Measurements from ENCODE around the gene RBFOX2.

RBFOX2 gene

GRCh38 chr22:35899736-35900135 lies 128.9 kb downstream of the RBFOX2 start:
- H3K4me3 ChIP-seq (replicated peaks; ENCODE audit: low read depth, low read length), result no peak overlapping the region
- H3K36me3 ChIP-seq (ENCODE audit: control insufficient read depth, insufficient read depth, low read length), result no peaks in the 10 kb centered on the region
- DNase-seq (ENCODE audit: extremely low read depth, insufficient read length), result no peak
- no peaks in the 10 kb centered on the region; the same call in 1 of the 2 replicates for H3K27me3 ChIP-seq (replicated peaks; ENCODE audit: control insufficient read depth, insufficient read depth, low read length)
- TF ChIP-seq CTCF (IDR thresholded peaks at IDR 0.05; ENCODE audit: insufficient read depth, low read length, poor library complexity, severe bottlenecking), result no peak

- DNase-seq (ENCODE audit: extremely low read depth, insufficient read length), result no peak
- no peak for TF ChIP-seq CTCF (IDR thresholded peaks at IDR 0.05; ENCODE audit: insufficient read depth, low read length, poor library complexity, severe bottlenecking)
- Histone ChIP-seq H3K36me3 (ENCODE audit: control insufficient read depth, insufficient read depth, low read length) (no peaks in the 10 kb centered on the region), H3K27me3 (replicated peaks; ENCODE audit: control insufficient read depth, insufficient read depth, low read length) (no peaks in the 10 kb centered on the region; the same call in 1 of the 2 replicates), H3K4me3 (replicated peaks; ENCODE audit: low read depth, low read length) (no peak overlapping the region)
Measured at GRCh38 chr22:35896111-35896705, 132.4 kb downstream of the RBFOX2 start.

- no peaks in the 10 kb centered on the region; the same call in 1 of the 2 replicates for H3K27me3 ChIP-seq (replicated peaks; ENCODE audit: control insufficient read depth, insufficient read depth, low read length)
- no peak for DNase-seq (ENCODE audit: extremely low read depth, insufficient read length)
- no peak for TF ChIP-seq CTCF (IDR thresholded peaks at IDR 0.05; ENCODE audit: insufficient read depth, low read length, poor library complexity, severe bottlenecking)
- H3K4me3 ChIP-seq (replicated peaks; ENCODE audit: low read depth, low read length), result no peak overlapping the region
- no peaks in the 10 kb centered on the region for H3K36me3 ChIP-seq (ENCODE audit: control insufficient read depth, insufficient read depth, low read length)
Measured at GRCh38 chr22:35894937-35895708, 133.5 kb downstream of the RBFOX2 start.

- no peak for TF ChIP-seq CTCF (IDR thresholded peaks at IDR 0.05; ENCODE audit: insufficient read depth, low read length, poor library complexity, severe bottlenecking)
- Histone ChIP-seq H3K4me3 (replicated peaks; ENCODE audit: low read depth, low read length) (no peak overlapping the region), H3K27me3 (replicated peaks; ENCODE audit: control insufficient read depth, insufficient read depth, low read length) (no peaks in the 10 kb centered on the region; the same call in 1 of the 2 replicates), H3K36me3 (ENCODE audit: control insufficient read depth, insufficient read depth, low read length) (no peaks in the 10 kb centered on the region)
- DNase-seq (ENCODE audit: extremely low read depth, insufficient read length), result no peak
Measured at GRCh38 chr22:35894464-35894878, 134.2 kb downstream of the RBFOX2 start.

- no peaks in the 10 kb centered on the region; the same call in 1 of the 2 replicates for H3K27me3 ChIP-seq (replicated peaks; ENCODE audit: control insufficient read depth, insufficient read depth, low read length)
- TF ChIP-seq CTCF (IDR thresholded peaks at IDR 0.05; ENCODE audit: insufficient read depth, low read length, poor library complexity, severe bottlenecking), result no peak
- H3K36me3 ChIP-seq (ENCODE audit: control insufficient read depth, insufficient read depth, low read length), result no peaks in the 10 kb centered on the region
- DNase-seq (ENCODE audit: extremely low read depth, insufficient read length), result no peak
- no peak overlapping the region for H3K4me3 ChIP-seq (replicated peaks; ENCODE audit: low read depth, low read length)
Measured at GRCh38 chr22:35893698-35894097, 134.9 kb downstream of the RBFOX2 start.
